GM21737 (cell line): ENCODE results near the gene SIGLEC6.

Experiments used
- ATAC-seq: cut with Tn5 transposase; IDR thresholded peaks from one replicate; pipeline ENCODE4 v1.9.1; 2021; ENCODE audit warnings: mild to moderate bottlenecking, moderate library complexity; ENCODE audit not compliant: unreplicated experiment

Gene SIGLEC6

DNA sequence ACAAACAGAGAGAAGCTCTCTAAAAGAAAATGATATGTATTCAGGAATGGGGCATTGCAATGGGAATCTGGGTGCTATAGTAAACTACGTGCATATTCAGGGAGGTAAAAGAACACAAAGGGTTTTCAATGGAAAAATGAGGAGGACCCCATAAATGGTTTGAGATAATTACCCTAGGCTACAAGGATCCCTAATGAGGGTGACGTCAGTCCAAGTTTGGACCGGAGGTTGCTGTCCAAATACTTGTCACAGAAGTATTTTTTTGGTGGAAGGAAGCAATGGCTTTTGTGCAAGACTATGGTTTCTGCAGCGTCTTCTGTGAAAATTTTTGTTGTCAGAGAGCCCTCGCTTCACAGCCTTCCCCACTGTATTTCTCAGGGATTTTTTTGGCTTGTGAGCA is 54.1 kb downstream of the SIGLEC6 start:
- no peak for ATAC-seq

DNA sequence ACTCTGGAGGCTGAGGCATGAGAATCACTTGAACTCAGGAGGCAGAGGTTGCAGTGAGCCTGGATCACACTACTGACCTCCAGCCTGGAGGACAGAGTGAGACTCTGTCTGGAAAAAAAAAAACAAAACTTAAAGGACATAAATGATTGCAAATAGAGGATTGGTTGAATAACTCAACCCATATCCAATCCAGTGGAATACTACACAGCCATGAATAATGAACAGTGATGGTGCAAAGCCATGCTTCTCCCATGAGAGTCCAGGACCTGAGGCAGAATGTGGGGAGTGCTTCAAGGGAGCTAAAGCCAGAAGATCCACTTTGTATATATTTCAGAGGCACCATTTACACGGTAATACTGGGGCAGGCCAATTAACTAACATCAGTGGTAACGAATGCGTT is 55.3 kb downstream of the SIGLEC6 start:
- ATAC-seq = no peak

GRCh38 chr19:51473009-51473707 is 58.3 kb downstream of the SIGLEC6 start:
- no peak for ATAC-seq

GRCh38 chr19:51472607-51473006 is 58.9 kb downstream of the SIGLEC6 start:
- no peak for ATAC-seq

GRCh38 chr19:51471527-51471926 is 59.9 kb downstream of the SIGLEC6 start:
- ATAC-seq = no peak

GRCh38 chr19:51470966-51471365 is 60.5 kb downstream of the SIGLEC6 start:
- no peak for ATAC-seq

DNA sequence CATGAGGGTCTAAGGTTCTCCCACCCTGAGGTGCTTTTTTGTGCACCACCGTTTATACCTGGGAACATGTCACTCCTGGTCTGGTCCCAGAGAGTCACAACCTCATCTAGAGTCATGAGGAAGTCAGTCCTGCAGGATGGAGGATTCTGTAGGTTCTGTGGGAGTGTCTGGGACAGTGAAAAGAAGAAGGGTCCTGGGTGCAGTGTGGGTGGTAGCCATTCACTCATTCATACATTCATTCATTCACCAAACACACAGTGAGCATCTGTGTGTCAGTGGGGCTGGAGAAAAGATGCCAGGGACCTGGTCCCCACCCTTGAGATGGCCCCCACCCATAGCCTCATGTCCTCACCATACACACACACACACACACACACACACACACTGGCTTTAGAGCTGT is 61.8 kb downstream of the SIGLEC6 start:
- no peak for ATAC-seq

DNA sequence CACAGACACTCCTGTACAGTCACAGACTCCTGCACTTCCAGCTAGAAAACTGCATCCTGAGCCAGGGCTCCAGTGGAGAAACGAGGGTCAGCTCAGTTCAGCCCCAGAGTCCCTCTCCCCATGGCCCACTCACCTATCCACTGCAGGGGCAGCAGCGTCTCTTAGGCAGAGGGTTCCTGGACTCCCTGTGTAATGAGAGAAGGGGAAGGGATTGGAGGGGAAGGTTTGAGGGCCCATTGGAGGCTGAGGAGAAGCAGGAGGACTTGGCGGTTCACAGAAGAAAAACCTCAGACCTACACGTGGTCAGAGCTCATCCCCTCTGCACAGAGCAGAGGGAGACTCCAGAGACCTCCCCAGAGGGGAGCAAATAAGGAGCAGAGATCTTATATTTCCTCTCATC is 62.3 kb downstream of the SIGLEC6 start:
- ATAC-seq = no peak

- no peak for ATAC-seq
Observed at GRCh38 chr19:51468545-51468920, 62.9 kb downstream of the SIGLEC6 start.

- no peak for ATAC-seq
Observed at GRCh38 chr19:51467864-51468544, 63.5 kb downstream of the SIGLEC6 start.
